ENCODE results near the gene MPZ.
"Not testable (repeated sequence)": the region's sequence is repeated elsewhere in the genome, so short reads cannot be mapped to it uniquely, and the experiment has no call there.

Gene MPZ

DNA sequence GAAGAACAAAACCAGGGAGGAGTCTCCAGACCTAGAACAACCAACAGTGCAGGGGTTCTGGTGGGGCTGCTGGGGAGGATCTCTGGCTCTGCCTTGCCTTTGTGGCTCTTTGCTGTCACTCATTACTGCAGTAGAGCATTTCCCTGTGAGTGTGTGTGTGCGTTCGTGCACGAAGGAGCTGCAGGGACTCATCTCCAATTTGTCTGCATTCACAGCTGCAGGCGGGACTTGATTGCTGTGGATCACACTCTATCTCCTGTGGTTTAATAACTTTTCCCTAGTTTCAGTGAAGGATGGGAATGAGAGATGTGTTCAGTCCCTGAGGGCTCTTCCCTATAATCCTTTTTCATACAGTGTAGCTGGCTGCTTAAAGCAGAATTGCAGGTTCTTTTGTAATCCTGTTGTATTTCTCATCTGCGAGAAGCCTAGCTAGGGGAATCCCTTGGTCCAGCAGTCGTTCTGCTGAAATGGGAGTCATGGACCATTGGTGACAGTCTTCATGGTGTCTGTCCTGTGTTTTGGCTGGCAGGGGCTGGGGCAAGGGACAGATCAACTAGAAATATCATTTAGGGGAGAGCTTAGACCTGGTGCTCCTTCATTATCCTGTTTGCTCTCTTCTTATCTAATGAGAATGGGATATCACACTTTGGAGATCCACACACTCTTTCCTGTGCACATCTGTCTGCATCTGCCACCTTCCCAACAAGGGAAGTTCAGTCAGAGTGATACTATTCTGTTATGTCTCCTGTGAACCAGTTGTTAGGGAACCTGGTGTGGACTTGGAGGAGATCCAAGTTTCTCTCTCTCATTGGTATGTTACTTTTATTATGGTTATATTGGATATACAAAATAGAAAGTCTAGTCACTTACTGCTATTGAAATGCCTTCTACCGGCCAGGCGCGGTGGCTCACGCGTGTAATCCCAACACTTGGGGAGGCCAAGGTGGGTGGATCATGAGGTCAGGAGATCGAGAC is 48.2 kb downstream of the MPZ start:
- TF ChIP-seq, protein P1, sequence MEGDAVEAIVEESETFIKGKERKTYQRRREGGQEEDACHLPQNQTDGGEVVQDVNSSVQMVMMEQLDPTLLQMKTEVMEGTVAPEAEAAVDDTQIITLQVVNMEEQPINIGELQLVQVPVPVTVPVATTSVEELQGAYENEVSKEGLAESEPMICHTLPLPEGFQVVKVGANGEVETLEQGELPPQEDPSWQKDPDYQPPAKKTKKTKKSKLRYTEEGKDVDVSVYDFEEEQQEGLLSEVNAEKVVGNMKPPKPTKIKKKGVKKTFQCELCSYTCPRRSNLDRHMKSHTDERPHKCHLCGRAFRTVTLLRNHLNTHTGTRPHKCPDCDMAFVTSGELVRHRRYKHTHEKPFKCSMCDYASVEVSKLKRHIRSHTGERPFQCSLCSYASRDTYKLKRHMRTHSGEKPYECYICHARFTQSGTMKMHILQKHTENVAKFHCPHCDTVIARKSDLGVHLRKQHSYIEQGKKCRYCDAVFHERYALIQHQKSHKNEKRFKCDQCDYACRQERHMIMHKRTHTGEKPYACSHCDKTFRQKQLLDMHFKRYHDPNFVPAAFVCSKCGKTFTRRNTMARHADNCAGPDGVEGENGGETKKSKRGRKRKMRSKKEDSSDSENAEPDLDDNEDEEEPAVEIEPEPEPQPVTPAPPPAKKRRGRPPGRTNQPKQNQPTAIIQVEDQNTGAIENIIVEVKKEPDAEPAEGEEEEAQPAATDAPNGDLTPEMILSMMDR (IDR thresholded peaks at IDR 0.05; ENCODE audit: low read depth, low read length), result no peak
- DNase-seq (ENCODE audit: extremely low read depth, low read depth), result no peak

DNA sequence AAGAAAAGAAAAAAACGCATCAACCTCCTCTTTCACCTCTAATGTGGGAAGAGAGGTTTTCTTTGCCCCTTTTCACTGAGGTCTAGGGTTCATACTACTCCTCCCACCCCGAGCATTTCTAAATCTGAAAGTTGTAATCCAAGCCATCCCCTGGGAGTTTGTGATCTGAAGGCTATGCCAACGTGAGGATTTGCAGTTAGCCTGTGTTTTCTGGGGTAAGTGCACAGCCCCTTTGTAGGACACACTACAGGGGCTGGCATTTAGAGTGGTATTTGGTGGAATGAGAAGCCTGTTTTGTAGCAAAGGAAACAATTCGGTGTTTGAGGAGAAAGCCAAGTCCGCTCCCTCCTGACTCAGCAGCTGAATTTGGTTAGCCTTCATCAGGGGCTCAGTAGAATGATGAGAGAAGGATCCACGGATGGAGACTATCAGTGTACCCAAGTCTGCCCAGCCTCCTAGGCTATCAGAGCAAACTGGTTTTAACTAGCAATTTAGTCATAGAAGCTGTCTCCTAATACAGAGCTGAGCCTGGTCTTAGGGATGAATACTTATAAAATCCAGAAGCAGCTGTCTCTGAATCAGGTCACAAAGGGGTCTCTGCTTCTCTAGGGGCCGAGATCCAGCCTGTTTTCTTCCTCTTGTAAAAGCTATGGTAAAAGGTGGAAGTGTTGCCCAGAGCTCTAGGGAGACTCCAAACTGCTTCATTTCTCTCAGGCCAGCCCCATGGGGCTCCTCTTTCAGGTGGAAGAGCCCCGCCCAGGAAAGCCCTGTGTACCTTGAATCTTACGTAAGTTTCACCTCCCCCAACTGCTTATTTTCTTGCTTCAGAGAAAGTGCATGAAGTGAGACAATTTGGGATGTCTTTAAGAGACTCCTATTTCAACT is 49.1 kb downstream of the MPZ start:
- no peak for DNase-seq (ENCODE audit: extremely low read depth, low read depth)
- TF ChIP-seq, protein P1 (IDR thresholded peaks at IDR 0.05; ENCODE audit: low read depth, low read length), result no peak

DNA sequence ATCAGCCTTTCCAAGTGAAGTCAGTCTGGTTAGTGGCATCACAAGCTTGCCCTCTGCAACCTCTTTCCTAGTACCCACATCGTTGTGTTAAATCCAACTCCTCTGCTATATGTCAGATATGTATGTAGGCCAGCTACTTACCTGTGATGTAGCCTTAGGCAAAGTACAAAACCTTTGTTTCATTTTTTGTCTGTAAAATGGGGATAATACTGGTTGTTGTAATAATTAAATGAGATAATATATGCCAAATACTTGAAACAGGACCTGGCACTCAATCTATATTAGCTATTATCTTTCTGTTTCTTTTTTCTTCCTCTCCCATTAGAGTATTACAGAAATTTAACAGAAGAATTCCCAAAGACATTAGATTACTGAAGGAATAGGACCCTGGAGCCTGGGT is 50.0 kb downstream of the MPZ start:
- TF ChIP-seq, protein P1 (IDR thresholded peaks at IDR 0.05; ENCODE audit: low read depth, low read length), result no peak
- DNase-seq (ENCODE audit: extremely low read depth, low read depth), result no peak

DNA sequence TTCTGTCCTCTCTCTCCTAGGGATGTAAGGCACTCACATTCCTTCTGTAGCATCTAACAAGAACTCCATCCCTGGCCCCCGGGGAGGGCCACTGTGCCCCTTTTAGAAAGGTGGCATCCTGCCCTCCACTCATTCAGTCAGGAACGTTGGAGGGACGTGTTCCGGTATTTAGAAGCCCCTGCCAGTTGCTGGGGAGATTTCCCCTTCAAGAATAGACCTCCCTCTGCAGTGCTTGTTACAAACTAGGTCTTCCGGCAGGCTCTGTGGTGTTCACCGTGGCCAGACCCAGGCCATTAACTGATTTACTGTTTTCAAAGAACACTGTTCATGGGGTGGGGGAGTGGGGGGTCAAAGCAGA is 50.4 kb downstream of the MPZ start:
- no peak for DNase-seq (ENCODE audit: extremely low read depth, low read depth)
- TF ChIP-seq, protein P1 (IDR thresholded peaks at IDR 0.05; ENCODE audit: low read depth, low read length), result no peak

DNA sequence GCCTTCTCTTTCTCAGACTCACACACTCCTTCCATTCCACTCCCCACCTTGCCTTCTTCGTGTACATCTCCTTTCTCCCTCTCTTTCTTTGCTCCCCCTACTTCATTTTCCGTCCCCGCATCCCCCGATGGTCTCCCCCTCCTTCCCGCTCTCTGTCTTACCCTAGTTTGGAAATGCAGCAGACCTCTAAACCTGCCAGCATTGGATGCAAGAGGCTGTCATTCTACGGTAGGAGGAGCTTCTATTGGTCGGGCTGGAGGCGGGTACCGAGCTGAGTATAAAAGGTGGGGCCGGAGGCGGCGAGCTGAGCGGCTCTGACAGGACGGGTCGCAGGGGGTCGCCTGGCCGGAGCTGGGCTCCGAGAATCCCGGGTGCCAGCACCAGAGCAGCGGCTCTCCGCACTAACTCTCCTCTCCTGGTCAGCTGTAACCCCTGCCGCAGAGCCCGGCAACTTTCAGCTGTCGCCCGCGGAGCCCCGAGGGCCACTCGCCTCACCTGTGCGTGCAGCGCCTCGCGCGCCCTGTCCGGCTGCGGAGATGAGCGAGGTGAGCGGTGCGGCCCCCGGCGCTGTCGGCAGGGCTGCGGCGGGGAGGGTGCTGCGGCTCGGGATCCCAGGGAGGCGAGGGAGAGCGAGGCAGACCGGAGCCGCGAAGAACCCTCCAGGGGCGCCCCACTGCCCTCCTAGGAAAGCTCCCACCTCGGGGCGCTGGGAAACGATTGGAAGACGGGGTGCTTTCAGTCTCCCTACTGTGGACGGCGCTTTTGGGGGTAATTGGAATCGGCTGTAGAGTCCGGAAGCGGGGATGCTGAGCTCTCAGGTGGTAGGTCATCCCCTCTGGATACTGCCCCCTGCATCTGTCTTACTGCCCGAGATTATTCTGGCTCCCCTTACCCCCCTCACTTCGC is 51.1 kb downstream of the MPZ start, which contains the start of gene PCP4L1:
TSS of gene PCP4L1 (plus strand) at position 307 of the 906 bp plus-strand sequence. CDS start at position 537, 230 bp downstream.
- TF ChIP-seq, protein P1 (IDR thresholded peaks at IDR 0.05; ENCODE audit: low read depth, low read length), result no peak
- DNase-seq (ENCODE audit: extremely low read depth, low read depth), result no peak

DNA sequence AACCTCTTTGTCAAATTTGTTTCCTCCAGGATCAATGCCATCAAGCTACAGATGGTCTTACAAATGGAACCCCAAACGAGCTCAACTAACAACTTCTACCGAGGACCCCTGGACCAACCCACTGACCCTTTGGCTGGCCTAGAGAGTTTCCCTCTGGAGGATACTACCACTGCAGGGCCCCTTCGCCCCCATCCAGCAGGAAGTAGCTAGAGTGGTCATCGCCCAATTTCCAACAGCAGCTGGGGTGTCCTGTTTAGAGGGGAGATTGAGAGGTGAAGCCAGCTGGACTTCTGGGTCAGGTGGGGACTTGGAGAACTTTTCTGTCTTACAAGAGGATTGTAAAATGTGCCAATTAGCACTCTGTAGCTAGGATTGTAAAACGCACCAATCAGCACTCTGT is 52.7 kb downstream of the MPZ start:
- not testable (repeated sequence) for DNase-seq (ENCODE audit: extremely low read depth, low read depth)

DNA sequence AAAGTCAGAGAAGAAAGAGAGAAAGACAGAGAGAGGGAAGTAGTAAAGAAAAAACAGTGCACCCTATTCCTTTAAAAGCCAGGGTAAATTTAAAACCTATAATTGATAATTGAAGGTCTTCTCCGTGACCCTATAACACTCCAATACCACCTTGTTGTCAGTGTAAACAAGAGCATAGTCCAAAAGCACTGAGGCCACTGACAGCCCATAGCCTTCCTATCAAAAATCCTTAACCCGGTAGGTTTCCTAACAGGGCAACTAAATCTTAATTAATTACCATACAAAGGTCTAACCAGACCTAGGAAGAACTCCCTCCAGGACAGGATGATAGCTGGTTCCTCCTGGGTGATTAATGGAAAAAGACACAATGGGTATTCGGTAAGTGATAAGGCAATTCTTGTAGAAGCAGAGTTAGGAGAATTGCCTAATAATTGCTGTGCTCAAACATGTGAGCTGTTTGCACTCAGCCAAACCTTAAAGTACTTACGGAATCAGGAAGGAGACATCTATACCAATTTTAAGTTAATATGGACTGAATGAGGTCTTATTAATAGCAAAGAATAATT is 53.7 kb downstream of the MPZ start:
- DNase-seq (ENCODE audit: extremely low read depth, low read depth), result not testable (repeated sequence)

DNA sequence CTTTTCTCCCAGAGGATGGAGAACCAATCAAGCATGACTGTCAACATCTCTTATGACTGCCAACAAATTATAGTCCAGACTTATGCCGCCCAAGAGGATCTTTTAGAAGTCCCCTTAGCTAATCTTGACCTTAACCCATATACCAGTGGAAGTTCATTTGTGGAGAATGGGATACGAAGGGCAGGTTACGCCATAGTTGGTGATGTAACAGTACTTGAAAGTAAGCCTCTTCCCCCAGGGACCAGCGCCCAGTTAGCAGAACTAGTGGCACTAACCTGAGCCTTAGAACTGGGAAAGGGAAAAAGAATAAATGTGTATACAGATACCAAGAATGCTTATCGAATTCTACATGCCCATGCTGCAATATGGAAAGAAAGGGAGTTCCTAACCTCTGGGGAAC is 54.5 kb downstream of the MPZ start:
- not testable (repeated sequence) for DNase-seq (ENCODE audit: extremely low read depth, low read depth)
